GM13976 (cell line): ENCODE data around the gene TBC1D22A.

Experiments used
- DNase-seq: peaks from one replicate; pipeline ENCODE4 v3.0.0; 2012; ENCODE audit warnings: low spot score
- CTCF ChIP-seq: IDR thresholded peaks from 2 replicates; pipeline ENCODE4 v1.5.1; 2012; ENCODE audit warnings: borderline replicate concordance, mild to moderate bottlenecking; ENCODE audit not compliant: insufficient read depth; ENCODE audit errors: extremely low read depth, missing control alignments, control extremely low read depth
- in situ Hi-C: fragments of 300-500 bp; cut with MboI; formaldehyde crosslinking; loops from one replicate; pipeline ENCODE4 v1.12.0; 2022; ENCODE audit warnings: low sequenced_read_pairs, mixed read lengths, inconsistent platforms; ENCODE audit not compliant: unreplicated experiment

TBC1D22A gene

GRCh38 chr22:46861468-46862367 is 99.3 kb downstream of the TBC1D22A start:
- no peak for DNase-seq
- in situ Hi-C loops = no loop called here
- no peak for TF ChIP-seq CTCF

- no peak for DNase-seq
- in situ Hi-C loops = no loop called here
Measured at GRCh38 chr22:46862418-46863324, 100.2 kb downstream of the TBC1D22A start.

GRCh38 chr22:46863794-46864193 is 101.3 kb downstream of the TBC1D22A start:
- in situ Hi-C loops = no loop called here
- TF ChIP-seq CTCF = no peak

More at GRCh38 chr22:46862418-46863324, 100.2 kb downstream of the TBC1D22A start:
- no peak for TF ChIP-seq CTCF

GRCh38 chr22:46864314-46865051 is 102.0 kb downstream of the TBC1D22A start:
- no peak for DNase-seq
- in situ Hi-C loops = no loop called here
- TF ChIP-seq CTCF = no peak

More at GRCh38 chr22:46863794-46864193, 101.3 kb downstream of the TBC1D22A start:
- DNase-seq = no peak

- in situ Hi-C loops = no loop called here
- no peak for DNase-seq
- no peak for TF ChIP-seq CTCF
Measured at GRCh38 chr22:46865052-46865434, 102.6 kb downstream of the TBC1D22A start.

GRCh38 chr22:46865642-46866041 is 103.2 kb downstream of the TBC1D22A start:
- TF ChIP-seq CTCF = no peak
- in situ Hi-C loops = no loop called here
- no peak for DNase-seq
